H1 (cell line): ENCODE results near the gene SPDYA. TPM values are rescaled to one million over a fixed set of nuclear protein-coding genes. Genes with fewer than 3 reads are reported as not detected.

Experiments used
- KDM1A ChIP-seq: fragments of 200-600, 300-600 bp; sonication (generic); IDR thresholded peaks from 2 replicates; pipeline ENCODE4 v1.7.1; 2016; ENCODE audit warnings: mild to moderate bottlenecking, low read length, borderline replicate concordance
- SIX5 ChIP-seq: IDR thresholded peaks from 2 replicates; pipeline ENCODE4 v1.6.1; 2011; ENCODE audit warnings: mild to moderate bottlenecking, low read depth, low read length
- ZNF274 ChIP-seq: IDR thresholded peaks from 2 replicates; pipeline ENCODE4 v1.7.0; 2012; ENCODE audit warnings: low read length, borderline replicate concordance; ENCODE audit errors: extremely low read depth
- polyA plus RNA-seq, 7 experiments: library from polyadenylated mRNA; depleted of rRNA in 3 of 7; stranded (reverse) in 5 of 7; unstranded in 2 of 7; fragments of >200 nt in 5 of 7; fragments of 200-250 nt in 2 of 7; gene quantifications; 1 replicate in 5 of 7; 2 replicates in 1 of 7; 4 replicates in 1 of 7; pipeline versions ENCODE4 v1.2.1 to v1.2.3, GENCODE V29; 2011 to 2013; ENCODE audit warnings: missing spikeins in 2 of 7, mixed read lengths in 2 of 7
- total RNA-seq: library from RNA; stranded (reverse); fragmentation: NEBNext Ultra II Directional; extraction: Animal tissue kit (Norgen Biotek cat#: 25700); gene quantifications from 2 replicates; pipeline ENCODE4 v1.2.1, GENCODE V29; 2021

The SPDYA gene
- total and polyA plus RNA-seq, 2 of the 8 experiments (the other 6 are each of a cell fraction or from before 2014, with no cell fraction given), result 0.12 to 0.35 TPM

DNA sequence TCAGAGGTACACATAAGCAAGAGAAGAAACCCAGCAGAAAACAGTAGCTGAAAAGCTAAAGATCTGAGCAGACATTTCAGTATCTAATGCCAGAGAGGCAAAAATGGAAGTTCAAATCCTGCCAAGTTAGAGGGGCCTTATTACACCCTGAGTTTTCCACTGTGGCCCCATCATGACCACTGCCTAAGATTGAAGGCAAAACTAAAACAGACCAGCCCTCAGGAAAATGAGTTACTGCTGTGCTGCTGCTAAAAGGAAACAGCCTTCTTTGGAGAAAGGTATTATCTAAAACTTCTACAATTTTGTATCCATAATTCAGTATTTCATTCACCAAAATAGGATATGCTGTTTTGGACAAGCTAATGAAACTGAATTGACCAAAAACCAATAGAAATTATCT lies 42.2 kb upstream of the SPDYA start (continued):
- TF ChIP-seq KDM1A (no peak), SIX5 (no peak), ZNF274 (no peak)
